HepG2 (cell line): Measurements from ENCODE around the gene FKBP8. TPM values are rescaled to one million over a fixed set of nuclear protein-coding genes. Genes with fewer than 3 reads are reported as not detected.
A peak's percentile ranks its signal among the peaks of the same experiment; 100 is the strongest.

Source experiments
- HMGA1 ChIP-seq: sonication (generic); formaldehyde crosslinking; conservative IDR thresholded peaks from 2 replicates; pipeline ENCODE4 v1.4.0; 2020; ENCODE audit warnings: missing genetic modification reagents
- IRF2 ChIP-seq: IDR thresholded peaks from 2 replicates; pipeline ENCODE4 v1.6.1; 2018; ENCODE audit warnings: missing genetic modification reagents, missing compliant biosample characterization
- JUND ChIP-seq: sonication (generic); formaldehyde crosslinking; IDR thresholded peaks from 2 replicates; pipeline ENCODE4 v1.8.0; 2022; ENCODE audit warnings: mild to moderate bottlenecking, missing genetic modification reagents
- NFIC ChIP-seq: IDR thresholded peaks from 2 replicates; pipeline ENCODE4 v1.6.1; 2012; ENCODE audit warnings: mild to moderate bottlenecking, low read length, inconsistent platforms
- SETDB1 ChIP-seq: sonication (generic); formaldehyde crosslinking; IDR thresholded peaks from 2 replicates; pipeline ENCODE4 v1.5.1; 2020; ENCODE audit warnings: missing genetic modification reagents, mild to moderate bottlenecking, borderline replicate concordance
- TCF7L2 ChIP-seq: IDR thresholded peaks from 2 replicates; pipeline ENCODE4 v1.6.1; 2011; ENCODE audit warnings: mild to moderate bottlenecking, low read depth, low read length, moderate library complexity
- TSC22D2 ChIP-seq: sonication (generic); formaldehyde crosslinking; IDR thresholded peaks from 2 replicates; pipeline ENCODE4 v1.5.1; 2020; ENCODE audit warnings: missing genetic modification reagents, mild to moderate bottlenecking, borderline replicate concordance
- ZFYVE20 ChIP-seq: sonication (generic); formaldehyde crosslinking; IDR thresholded peaks from 2 replicates; pipeline ENCODE4 v1.8.0; 2023; ENCODE audit warnings: low read depth, mild to moderate bottlenecking, moderate library complexity, missing genetic modification reagents, borderline replicate concordance
- ZHX1 ChIP-seq: sonication (generic); formaldehyde crosslinking; IDR thresholded peaks from 2 replicates; pipeline ENCODE4 v1.8.1; 2022; ENCODE audit warnings: low read depth, mild to moderate bottlenecking, missing genetic modification reagents
- ZNF138 ChIP-seq: sonication (generic); formaldehyde crosslinking; IDR thresholded peaks from 2 replicates; pipeline ENCODE4 v1.5.0; 2020; ENCODE audit warnings: mild to moderate bottlenecking, low read depth, missing genetic modification reagents
- ZNF251 ChIP-seq: sonication (generic); formaldehyde crosslinking; IDR thresholded peaks from 2 replicates; pipeline ENCODE4 v1.9.0; 2021; ENCODE audit warnings: mild to moderate bottlenecking, missing genetic modification reagents
- ZNF292 ChIP-seq: sonication (generic); formaldehyde crosslinking; IDR thresholded peaks from 2 replicates; pipeline ENCODE4 v1.8.1; 2022; ENCODE audit warnings: mild to moderate bottlenecking, low read depth, missing genetic modification reagents, borderline replicate concordance
- ZNF34 ChIP-seq: sonication (generic); formaldehyde crosslinking; IDR thresholded peaks from 2 replicates; pipeline ENCODE4 v1.4.0; 2020; ENCODE audit warnings: mild to moderate bottlenecking, missing genetic modification reagents, borderline replicate concordance
- ZNF546 ChIP-seq: sonication (generic); formaldehyde crosslinking; conservative IDR thresholded peaks from 2 replicates; pipeline ENCODE4 v1.8.1; 2023; ENCODE audit warnings: mild to moderate bottlenecking, missing genetic modification reagents
- ZNF550 ChIP-seq: sonication (generic); formaldehyde crosslinking; IDR thresholded peaks from 2 replicates; pipeline ENCODE4 v1.4.0; 2020; ENCODE audit warnings: mild to moderate bottlenecking, missing genetic modification reagents, borderline replicate concordance
- ZNF766 ChIP-seq: sonication (generic); formaldehyde crosslinking; IDR thresholded peaks from 2 replicates; pipeline ENCODE4 v1.5.0; 2020; ENCODE audit warnings: missing genetic modification reagents, borderline replicate concordance
- ZNF792 ChIP-seq: IDR thresholded peaks from 2 replicates; pipeline ENCODE4 v1.6.1; 2016
- ZNF839 ChIP-seq: sonication (generic); formaldehyde crosslinking; IDR thresholded peaks from 2 replicates; pipeline ENCODE4 v1.4.0; 2020; ENCODE audit warnings: missing genetic modification reagents, mild to moderate bottlenecking, borderline replicate concordance
- polyA plus RNA-seq, 8 experiments: library from polyadenylated mRNA; depleted of rRNA in 3 of 8; stranded (reverse) in 7 of 8; unstranded in 1 of 8; fragments of >200 nt; fragmentation: Illumina TruSeq in 4 of 8; extraction: Trizol in 4 of 8; gene quantifications; 2 replicates each; pipeline versions ENCODE4 v1.2.1 to v1.2.3, GENCODE V29; 2011 to 2016; ENCODE audit warnings: low read depth in 4 of 8, missing spikeins in 1 of 8, mixed read lengths in 1 of 8; ENCODE audit not compliant: insufficient read depth in 1 of 8
- total RNA-seq, 5 experiments: library from RNA; depleted of rRNA; stranded (reverse); fragments of >200 nt; fragmentation: Illumina TruSeq; extraction: Trizol; gene quantifications; 2 replicates each; pipeline ENCODE4 v1.2.3, GENCODE V29; 2016; ENCODE audit warnings: low read depth in 1 of 5
- TF ChIP-seq, protein P1 (sequence below): sonication (generic); formaldehyde crosslinking; IDR thresholded peaks from 2 replicates; pipeline ENCODE4 v1.4.0; 2020; ENCODE audit warnings: missing genetic modification reagents, low read depth, mild to moderate bottlenecking, borderline replicate concordance
- TF ChIP-seq, protein P2 (sequence below): sonication (generic); formaldehyde crosslinking; IDR thresholded peaks from 2 replicates; pipeline ENCODE4 v1.4.0; 2020; ENCODE audit warnings: missing genetic modification reagents, borderline replicate concordance

FKBP8 gene
- total and polyA plus RNA-seq, 2 of the 13 experiments (the other 11 are each of a cell fraction or from before 2014, with no cell fraction given) = 81.7 to 93.9 TPM

DNA sequence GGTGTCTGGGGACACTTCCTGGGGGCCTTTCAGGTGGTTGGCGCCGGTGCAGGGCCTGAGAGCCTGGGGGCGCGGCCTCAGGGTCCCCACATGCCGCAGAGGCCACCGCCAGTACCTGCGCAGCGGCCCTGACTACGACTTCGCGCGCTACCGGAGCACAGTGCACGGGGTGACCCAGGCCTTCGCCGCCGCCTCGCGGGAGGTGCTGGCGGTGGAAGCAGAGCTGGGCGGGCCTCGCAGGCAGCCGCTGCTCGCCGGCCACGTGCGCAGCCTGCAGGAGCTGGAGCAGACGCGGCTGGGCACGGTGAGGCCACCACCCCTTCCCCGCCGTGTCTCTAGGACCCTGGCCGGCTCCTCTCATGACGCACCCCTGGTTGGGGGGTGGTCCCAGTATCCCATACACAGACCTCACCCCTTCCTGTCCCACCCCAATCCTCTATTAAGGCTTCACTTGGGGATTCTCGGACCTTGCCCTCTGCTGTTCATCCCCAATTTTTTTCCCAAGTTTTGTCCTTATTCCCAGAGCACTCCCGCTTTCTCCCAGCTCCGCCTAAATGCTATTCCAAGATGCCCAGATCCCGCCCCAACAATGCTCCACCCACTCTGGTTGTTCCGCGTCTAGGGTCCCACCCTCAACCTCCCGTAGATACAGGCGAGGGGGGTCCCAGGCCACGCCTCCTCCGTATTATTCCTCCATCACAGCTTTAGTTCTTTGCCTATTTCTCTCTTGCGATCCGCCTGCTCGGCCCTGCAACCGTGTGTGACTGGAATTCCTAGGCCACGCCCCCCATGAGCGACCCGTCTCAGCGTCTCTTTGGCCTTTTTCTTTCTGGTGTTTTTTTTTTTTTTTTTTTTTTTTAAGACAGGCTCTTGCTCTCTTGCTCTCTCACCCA, 46.3 kb upstream of the FKBP8 start (continued):
- TF ChIP-seq IRF2 (CRISPR knock-in tag) (no peak; the same call in 1 of the 2 replicates), TCF7L2 (no peak), SETDB1 (CRISPR knock-in tag) (no peak), ZNF292 (CRISPR knock-in tag) (no peak), ZNF839 (CRISPR knock-in tag) (peak; percentile 88; the same call in 1 of the 2 replicates), JUND (CRISPR knock-in tag) (peak; percentile 71; the same call in 1 of the 2 replicates), ZFYVE20 (peak; percentile 94), ZNF138 (CRISPR knock-in tag) (peak; percentile 97; the same call in 1 of the 2 replicates), HMGA1 (CRISPR knock-in tag) (no peak), ZNF546 (CRISPR knock-in tag) (peak; percentile 94), TSC22D2 (CRISPR knock-in tag) (peak; percentile 91; the same call in 1 of the 2 replicates), ZNF792 (CRISPR knock-in tag) (peak; percentile 76; the same call in 1 of the 2 replicates), ZNF766 (CRISPR knock-in tag) (peak; percentile 91), ZNF34 (CRISPR knock-in tag) (peak; percentile 20; the same call in 1 of the 2 replicates), ZHX1 (CRISPR knock-in tag) (peak; percentile 80), ZNF550 (CRISPR knock-in tag) (peak; percentile 70; the same call in 1 of the 2 replicates), ZNF251 (CRISPR knock-in tag) (peak; percentile 96), NFIC (no peak)
- TF ChIP-seq, protein P1, sequence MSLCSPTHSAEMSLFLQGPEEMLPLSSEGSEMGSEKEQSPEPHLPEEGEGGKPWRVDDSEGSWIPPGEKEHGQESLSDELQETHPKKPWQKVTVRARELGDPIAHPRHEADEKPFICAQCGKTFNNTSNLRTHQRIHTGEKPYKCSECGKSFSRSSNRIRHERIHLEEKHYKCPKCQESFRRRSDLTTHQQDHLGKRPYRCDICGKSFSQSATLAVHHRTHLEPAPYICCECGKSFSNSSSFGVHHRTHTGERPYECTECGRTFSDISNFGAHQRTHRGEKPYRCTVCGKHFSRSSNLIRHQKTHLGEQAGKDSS (CRISPR knock-in tag) = peak; percentile 64; the same call in 1 of the 2 replicates
- TF ChIP-seq, protein P2, sequence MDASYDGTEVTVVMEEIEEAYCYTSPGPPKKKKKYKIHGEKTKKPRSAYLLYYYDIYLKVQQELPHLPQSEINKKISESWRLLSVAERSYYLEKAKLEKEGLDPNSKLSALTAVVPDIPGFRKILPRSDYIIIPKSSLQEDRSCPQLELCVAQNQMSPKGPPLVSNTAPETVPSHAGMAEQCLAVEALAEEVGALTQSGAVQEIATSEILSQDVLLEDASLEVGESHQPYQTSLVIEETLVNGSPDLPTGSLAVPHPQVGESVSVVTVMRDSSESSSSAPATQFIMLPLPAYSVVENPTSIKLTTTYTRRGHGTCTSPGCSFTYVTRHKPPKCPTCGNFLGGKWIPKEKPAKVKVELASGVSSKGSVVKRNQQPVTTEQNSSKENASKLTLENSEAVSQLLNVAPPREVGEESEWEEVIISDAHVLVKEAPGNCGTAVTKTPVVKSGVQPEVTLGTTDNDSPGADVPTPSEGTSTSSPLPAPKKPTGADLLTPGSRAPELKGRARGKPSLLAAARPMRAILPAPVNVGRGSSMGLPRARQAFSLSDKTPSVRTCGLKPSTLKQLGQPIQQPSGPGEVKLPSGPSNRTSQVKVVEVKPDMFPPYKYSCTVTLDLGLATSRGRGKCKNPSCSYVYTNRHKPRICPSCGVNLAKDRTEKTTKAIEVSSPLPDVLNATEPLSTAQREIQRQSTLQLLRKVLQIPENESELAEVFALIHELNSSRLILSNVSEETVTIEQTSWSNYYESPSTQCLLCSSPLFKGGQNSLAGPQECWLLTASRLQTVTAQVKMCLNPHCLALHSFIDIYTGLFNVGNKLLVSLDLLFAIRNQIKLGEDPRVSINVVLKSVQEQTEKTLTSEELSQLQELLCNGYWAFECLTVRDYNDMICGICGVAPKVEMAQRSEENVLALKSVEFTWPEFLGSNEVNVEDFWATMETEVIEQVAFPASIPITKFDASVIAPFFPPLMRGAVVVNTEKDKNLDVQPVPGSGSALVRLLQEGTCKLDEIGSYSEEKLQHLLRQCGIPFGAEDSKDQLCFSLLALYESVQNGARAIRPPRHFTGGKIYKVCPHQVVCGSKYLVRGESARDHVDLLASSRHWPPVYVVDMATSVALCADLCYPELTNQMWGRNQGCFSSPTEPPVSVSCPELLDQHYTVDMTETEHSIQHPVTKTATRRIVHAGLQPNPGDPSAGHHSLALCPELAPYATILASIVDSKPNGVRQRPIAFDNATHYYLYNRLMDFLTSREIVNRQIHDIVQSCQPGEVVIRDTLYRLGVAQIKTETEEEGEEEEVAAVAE (CRISPR knock-in tag) = no peak
